WTC11 (cell line): ENCODE measurements around the gene ADIPOR2. TPM values are rescaled to one million over a fixed set of nuclear protein-coding genes. Genes with fewer than 3 reads are reported as not detected.

Experiments
- ATAC-seq: fragments of 200-7000 bp; cut with Tn5 transposase; 2 replicates; pipeline ENCODE4 v1.10.0; 2021; ENCODE audit warnings: mild to moderate bottlenecking, moderate library complexity
- CTCF ChIA-PET: fragments of 300-600 bp; sonication (Branson Sonifier 250); formaldehyde crosslinking; loops from one replicate; lab custom pipeline; 2021; ENCODE audit warnings: antibody characterized with exemption; lab: Charles Lee
- POLR2A ChIA-PET: fragments of 350-600 bp; sonication (Branson Sonifier 250); formaldehyde crosslinking; loops from one replicate; lab custom pipeline; 2021; ENCODE audit warnings: antibody characterized with exemption; lab: Charles Lee
- DNase-seq: peaks from one replicate; pipeline ENCODE4 v3.0.0; 2021; ENCODE audit warnings: low spot score
- H3K27ac Mint-ChIP-seq: 2 replicates; pipeline ENCODE4 v1.8.0; 2021; ENCODE audit warnings: mixed read lengths
- H3K27me3 Mint-ChIP-seq: 2 replicates; pipeline ENCODE4 v1.8.0; 2021; ENCODE audit warnings: low read depth, mild to moderate bottlenecking, moderate library complexity, mixed read lengths
- H3K36me3 Mint-ChIP-seq: 2 replicates; pipeline ENCODE4 v1.8.0; 2021; ENCODE audit warnings: mixed read lengths
- H3K4me1 Mint-ChIP-seq: 2 replicates; pipeline ENCODE4 v1.8.0; 2022; ENCODE audit warnings: mixed read lengths
- H3K4me3 Mint-ChIP-seq: 2 replicates; pipeline ENCODE4 v1.8.0; 2021; ENCODE audit warnings: mild to moderate bottlenecking, moderate library complexity, mixed read lengths
- H3K9me3 Mint-ChIP-seq: 2 replicates; pipeline ENCODE4 v1.8.0; 2021; ENCODE audit warnings: mixed read lengths
- ARID4B ChIP-seq: sonication (generic); formaldehyde crosslinking; IDR thresholded peaks from 2 replicates; pipeline ENCODE4 v1.8.0; 2023; ENCODE audit warnings: missing genetic modification reagents, mild to moderate bottlenecking, borderline replicate concordance
- ATF3 ChIP-seq: sonication (generic); formaldehyde crosslinking; conservative IDR thresholded peaks from 2 replicates; pipeline ENCODE4 v1.8.1; 2022; ENCODE audit warnings: mild to moderate bottlenecking, missing genetic modification reagents
- EMX1 ChIP-seq: fragments of 250-450 bp; sonication (Bioruptor Pico); IDR thresholded peaks from 2 replicates; pipeline ENCODE4 v1.8.0; 2021; ENCODE audit warnings: mild to moderate bottlenecking
- FOXK1 ChIP-seq: sonication (generic); formaldehyde crosslinking; IDR thresholded peaks from 2 replicates; pipeline ENCODE4 v1.8.0; 2022; ENCODE audit warnings: mild to moderate bottlenecking, moderate library complexity, missing genetic modification reagents
- FOXP1 ChIP-seq: sonication (generic); formaldehyde crosslinking; IDR thresholded peaks from 2 replicates; pipeline ENCODE4 v1.8.0; 2022; ENCODE audit warnings: missing genetic modification reagents, mild to moderate bottlenecking, moderate library complexity, borderline replicate concordance
- NR3C1 ChIP-seq: sonication (generic); formaldehyde crosslinking; conservative IDR thresholded peaks from 2 replicates; pipeline ENCODE4 v1.8.1; 2023; ENCODE audit warnings: low read depth, mild to moderate bottlenecking, missing genetic modification reagents
- PREB ChIP-seq: sonication (generic); formaldehyde crosslinking; IDR thresholded peaks from 2 replicates; pipeline ENCODE4 v1.8.1; 2022; ENCODE audit warnings: mild to moderate bottlenecking, missing genetic modification reagents, moderate library complexity, borderline replicate concordance
- RELA ChIP-seq: sonication (generic); formaldehyde crosslinking; IDR thresholded peaks from 2 replicates; pipeline ENCODE4 v1.8.1; 2022; ENCODE audit warnings: missing genetic modification reagents, mild to moderate bottlenecking, borderline replicate concordance
- RORB ChIP-seq: fragments of 250-450 bp; sonication (Bioruptor Pico); IDR thresholded peaks from 2 replicates; pipeline ENCODE4 v1.9.0; 2021; ENCODE audit warnings: mild to moderate bottlenecking
- STAT6 ChIP-seq: sonication (generic); formaldehyde crosslinking; conservative IDR thresholded peaks from 2 replicates; pipeline ENCODE4 v1.8.1; 2023; ENCODE audit warnings: mild to moderate bottlenecking, low read depth, missing genetic modification reagents, moderate library complexity
- USF2 ChIP-seq: sonication (generic); formaldehyde crosslinking; IDR thresholded peaks from 2 replicates; pipeline ENCODE4 v1.8.1; 2023; ENCODE audit warnings: mild to moderate bottlenecking, missing genetic modification reagents, moderate library complexity
- ZBTB43 ChIP-seq: sonication (generic); formaldehyde crosslinking; IDR thresholded peaks from 2 replicates; pipeline ENCODE4 v1.8.1; 2023; ENCODE audit warnings: mild to moderate bottlenecking, missing genetic modification reagents
- ZNF416 ChIP-seq: fragments of 250-450 bp; sonication (Bioruptor Pico); IDR thresholded peaks from 2 replicates; pipeline ENCODE4 v1.9.0; 2021; ENCODE audit warnings: mild to moderate bottlenecking, inconsistent platforms
- total RNA-seq: library from RNA; stranded (reverse); gene quantifications from 3 replicates; pipeline ENCODE4 v1.2.3, GENCODE V29; 2021

ADIPOR2 gene
- total RNA-seq, 1 experiment from 2014 or later = 38.4 TPM

GRCh38 chr12:1809591-1810190 lies 118.8 kb downstream of the ADIPOR2 start:
- Mint-ChIP-seq H3K9me3 (no peaks in the 10 kb centered on the region), H3K27me3 (no peaks in the 10 kb centered on the region), H3K36me3 (no peaks in the 10 kb centered on the region), H3K4me1 (peaks cover 4% of the 10 kb centered on the region; the same call in 1 of the 2 replicates), H3K27ac (no peak overlapping the region), H3K4me3 (no peak overlapping the region)
- ATAC-seq = no peak
- ChIA-PET CTCF (interaction anchor here (0.6 kb wide), 1 partner anchor 130 kb away, joined by 3 read pairs; no protein-coding TSS in a partner anchor), POLR2A (no interaction called here)
- DNase-seq = no peak
- TF ChIP-seq RORB (no peak), STAT6 (no peak), RELA (CRISPR knock-in tag) (no peak), USF2 (CRISPR knock-in tag) (no peak), ZBTB43 (no peak), FOXK1 (CRISPR knock-in tag) (no peak), EMX1 (CRISPR knock-in tag) (no peak), ARID4B (CRISPR knock-in tag) (no peak), ATF3 (no peak), ZNF416 (CRISPR knock-in tag) (no peak), FOXP1 (CRISPR knock-in tag) (no peak), NR3C1 (CRISPR knock-in tag) (no peak), PREB (CRISPR knock-in tag) (no peak)
